HG02642 (cell line): ENCODE measurements around the gene GALE.
"Not testable (repeated sequence)": the region's sequence is repeated elsewhere in the genome, so short reads cannot be mapped to it uniquely, and the experiment has no call there.

Experiments used
- ATAC-seq: cut with Tn5 transposase; IDR thresholded peaks from one replicate; pipeline ENCODE4 v1.9.1; 2021; ENCODE audit warnings: mild to moderate bottlenecking; ENCODE audit not compliant: unreplicated experiment, poor library complexity

The GALE gene

GRCh38 chr1:23800400-23801337 lies at the start of gene GALE:
Gene GALE (minus strand): TSS chr1:23800754. CDS start chr1:23799007, 1,747 bp downstream.
- ATAC-seq, result peak; percentile 78

- ATAC-seq, result no peak
Observed at GRCh38 chr1:23848673-23849616, 48.4 kb upstream of the GALE start.

- not testable (repeated sequence) for ATAC-seq
Observed at GRCh38 chr1:23847482-23848095, 47.0 kb upstream of the GALE start.

- no peak for ATAC-seq
Observed at GRCh38 chr1:23845163-23845562, 44.6 kb upstream of the GALE start.

DNA sequence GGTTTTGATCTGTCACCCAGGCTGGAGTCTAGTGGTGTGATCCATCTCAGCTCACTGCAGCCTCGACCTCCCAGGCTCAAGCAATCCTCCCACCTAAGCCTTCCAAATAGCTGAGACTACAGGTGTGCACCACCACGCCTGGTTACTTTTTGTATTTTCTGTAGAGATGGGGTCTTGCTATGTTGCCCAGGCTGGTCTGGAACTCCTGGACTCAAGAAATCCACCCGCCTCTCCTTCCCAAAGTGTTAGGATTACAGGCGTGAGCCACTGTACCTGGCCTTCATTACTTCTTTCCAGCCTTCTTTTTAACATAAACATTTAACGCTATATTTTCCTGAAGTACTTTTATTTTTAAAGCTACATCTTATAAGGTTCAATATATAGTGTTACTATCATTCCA lies 43.1 kb upstream of the GALE start:
- no peak for ATAC-seq

GRCh38 chr1:23838401-23838866 lies 37.9 kb upstream of the GALE start:
- ATAC-seq, result no peak

- no peak for ATAC-seq
Observed at GRCh38 chr1:23837908-23838307, 37.4 kb upstream of the GALE start.

GRCh38 chr1:23836037-23836436 lies 35.5 kb upstream of the GALE start:
- ATAC-seq, result no peak

GRCh38 chr1:23834156-23834555 lies 33.6 kb upstream of the GALE start:
- ATAC-seq, result not testable (repeated sequence)

GRCh38 chr1:23827717-23828116 lies 27.2 kb upstream of the GALE start:
- no peak for ATAC-seq

GRCh38 chr1:23826590-23826989 lies 26.0 kb upstream of the GALE start:
- not testable (repeated sequence) for ATAC-seq

- ATAC-seq, result peak; percentile 53
Observed at GRCh38 chr1:23825762-23826522, 25.4 kb upstream of the GALE start.

DNA sequence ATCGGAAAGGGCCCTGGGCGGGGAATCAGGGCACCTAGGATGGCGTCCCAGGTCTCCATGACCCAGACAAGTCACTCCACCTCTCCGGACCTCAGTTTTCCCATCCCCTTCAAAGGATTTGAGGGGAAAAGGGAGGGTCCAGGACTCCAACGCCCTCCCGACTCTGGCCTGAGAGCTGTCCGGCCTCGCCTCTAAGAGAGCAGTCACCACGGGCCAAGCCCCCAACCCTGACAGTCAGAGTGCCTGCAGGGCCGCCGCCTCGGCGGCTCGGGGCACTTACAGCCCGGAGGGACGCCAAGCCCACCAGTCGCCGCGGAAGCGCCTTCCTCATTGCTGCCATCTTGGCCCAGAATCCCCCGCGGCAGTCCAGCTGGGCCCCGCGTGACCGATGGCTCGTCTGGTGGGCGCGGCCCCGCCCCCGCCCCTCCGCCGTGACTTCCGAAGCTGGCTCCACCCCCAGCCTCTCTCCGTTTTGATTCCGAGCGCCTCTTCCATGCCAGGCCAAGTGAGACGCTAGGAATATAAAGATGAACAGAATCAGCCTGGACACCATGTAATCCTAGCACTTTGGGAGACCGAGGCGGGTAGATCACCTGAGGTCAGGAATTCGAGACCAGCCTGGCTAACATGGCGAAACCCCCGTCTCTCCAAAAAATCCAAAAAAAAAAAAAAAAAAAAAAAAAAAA lies 24.7 kb upstream of the GALE start, which contains the start of gene HMGCL:
TSS of gene HMGCL (minus strand) at position 354 of the 686 bp plus-strand sequence. CDS start at position 340, 14 bp downstream.
- peak; percentile 82 for ATAC-seq

DNA sequence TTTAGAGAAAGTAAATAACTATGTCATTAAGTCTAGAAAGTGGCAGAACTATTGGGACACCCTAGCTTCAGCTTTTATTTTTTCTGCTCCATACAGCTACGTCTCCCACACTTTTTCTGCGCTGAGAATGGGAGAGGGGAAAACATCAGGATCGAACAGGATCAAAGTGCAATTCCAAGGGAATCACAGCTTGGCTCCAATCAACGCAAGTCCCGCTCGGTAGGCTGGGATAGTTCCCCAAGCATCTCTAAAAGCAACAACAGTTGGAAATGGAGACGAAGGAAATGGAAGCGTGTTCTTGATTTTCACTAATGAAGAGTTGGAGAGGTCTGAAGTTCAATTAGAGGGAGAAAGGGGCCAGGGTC lies 24.1 kb upstream of the GALE start:
- no peak for ATAC-seq

DNA sequence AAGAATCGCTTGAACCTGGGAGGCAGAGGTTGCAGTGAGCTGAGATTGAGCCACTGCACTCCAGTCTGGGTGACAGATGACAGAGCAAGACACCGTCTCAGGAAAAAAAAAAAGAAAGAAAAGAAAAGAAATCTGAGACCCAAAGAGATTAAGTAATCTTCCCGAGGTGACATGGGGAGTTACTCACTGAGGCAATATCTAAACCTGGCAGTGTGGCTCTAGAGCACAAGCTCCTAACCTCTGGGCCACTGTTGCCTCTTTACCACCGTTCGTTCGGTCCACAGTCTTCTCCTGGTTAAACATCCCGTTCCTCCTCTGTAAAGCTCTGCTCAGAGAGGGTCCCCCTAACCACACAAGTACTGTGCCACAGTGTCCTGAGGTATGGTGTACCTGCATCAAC lies 23.2 kb upstream of the GALE start:
- no peak for ATAC-seq

GRCh38 chr1:23817633-23818032 lies 17.1 kb upstream of the GALE start:
- no peak for ATAC-seq

DNA sequence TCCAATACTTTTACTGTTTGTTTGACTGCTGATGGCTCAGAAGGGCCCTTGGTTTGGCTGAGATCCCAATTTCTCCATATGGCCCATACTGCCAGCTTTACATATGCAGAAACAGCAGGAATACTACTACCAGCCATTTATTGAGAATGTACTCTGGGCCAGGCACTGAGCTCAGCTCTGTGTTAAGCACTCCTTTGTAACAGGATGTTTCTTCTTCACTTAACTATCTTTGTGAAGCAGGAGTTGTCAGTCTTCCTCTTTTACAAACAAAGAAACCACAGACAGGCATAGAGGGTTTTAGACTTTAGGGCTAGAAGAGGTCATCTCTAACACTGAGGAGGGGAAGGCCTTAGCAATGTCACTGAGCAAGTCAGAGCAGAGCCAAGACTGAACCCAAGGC lies 16.4 kb upstream of the GALE start:
- ATAC-seq, result no peak

GRCh38 chr1:23816361-23816760 lies 15.8 kb upstream of the GALE start:
- no peak for ATAC-seq

- ATAC-seq, result no peak
Observed at GRCh38 chr1:23814016-23814415, 13.5 kb upstream of the GALE start.
